Stimulated activated CD8-positive, alpha-beta memory T cell treated with anti-CD3 and anti-CD28 coated beads, Interleukin-15, amount 100 ng/mL, for 48 hours (primary cell): ENCODE measurements around the gene ZCCHC18.
"Not testable (repeated sequence)": the region's sequence is repeated elsewhere in the genome, so short reads cannot be mapped to it uniquely, and the experiment has no call there.

Experiments
- DNase-seq, 2 donors: peaks; one replicate each; pipeline ENCODE4 v3.0.0-alpha.2; 2020; ENCODE audit warnings: low read depth in 2 of 2

ZCCHC18 gene

GRCh38 chrX:104112326-104112951, at the start of gene ZCCHC18:
Gene ZCCHC18, plus strand, starts transcription at chrX:104112523. Its CDS starts 1,589 bp downstream, at chrX:104114112.
- peak in 1 of 2 donors; percentile 14 for DNase-seq

GRCh38 chrX:104062636-104063035, 49.7 kb upstream of the ZCCHC18 start:
- DNase-seq = not testable (repeated sequence)

GRCh38 chrX:104075778-104076445, 36.4 kb upstream of the ZCCHC18 start, which contains the start of gene TMSB15C:
Gene TMSB15C, minus strand, starts transcription at chrX:104076236.
- not testable (repeated sequence) for DNase-seq

GRCh38 chrX:104077854-104078253, 34.5 kb upstream of the ZCCHC18 start:
- not testable (repeated sequence) for DNase-seq

GRCh38 chrX:104084063-104084462, 28.3 kb upstream of the ZCCHC18 start:
- DNase-seq = no peak

- no peak for DNase-seq
Observed at GRCh38 chrX:104084534-104085277, 27.6 kb upstream of the ZCCHC18 start.

GRCh38 chrX:104085477-104085876, 26.8 kb upstream of the ZCCHC18 start:
- no peak for DNase-seq

GRCh38 chrX:104085919-104086318, 26.4 kb upstream of the ZCCHC18 start:
- DNase-seq = no peak

- DNase-seq = no peak
Observed at GRCh38 chrX:104098151-104098808, 14.0 kb upstream of the ZCCHC18 start.

- DNase-seq = no peak
Observed at GRCh38 chrX:104098919-104099318, 13.4 kb upstream of the ZCCHC18 start.

GRCh38 chrX:104104676-104105075, 7.6 kb upstream of the ZCCHC18 start:
- no peak for DNase-seq

GRCh38 chrX:104105330-104106262, 6.7 kb upstream of the ZCCHC18 start:
- DNase-seq = no peak

- DNase-seq = no peak
Observed at GRCh38 chrX:104108955-104109354, 3.4 kb upstream of the ZCCHC18 start.

GRCh38 chrX:104110491-104111240, 1.7 kb upstream of the ZCCHC18 start:
- not testable (repeated sequence) for DNase-seq

- DNase-seq = peak in 1 of 2 donors; percentile 20
Observed at GRCh38 chrX:104113222-104113965, 1.1 kb downstream of the ZCCHC18 start.

GRCh38 chrX:104117759-104118158, 5.4 kb downstream of the ZCCHC18 start:
- DNase-seq = no peak

GRCh38 chrX:104118765-104119164, 6.4 kb downstream of the ZCCHC18 start:
- no peak for DNase-seq

- no peak for DNase-seq
Observed at GRCh38 chrX:104122829-104123228, 10.5 kb downstream of the ZCCHC18 start.

- DNase-seq = no peak
Observed at GRCh38 chrX:104126856-104127255, 14.5 kb downstream of the ZCCHC18 start.
